PC-9 (cell line): ENCODE measurements around the gene LIPM. TPM values are rescaled to one million over a fixed set of nuclear protein-coding genes. Genes with fewer than 3 reads are reported as not detected.
"Not testable (repeated sequence)": the region's sequence is repeated elsewhere in the genome, so short reads cannot be mapped to it uniquely, and the experiment has no call there.

ENCODE experiments used
- BruUV-seq: library from RNA; stranded (reverse); fragments of 400-500 nt; replicated peaks from 2 replicates; lab custom pipeline; 2021; lab: Mats Ljungman, UMichigan
- CTCF ChIA-PET: fragments of 300-600 bp; sonication (Branson Sonifier 250); formaldehyde crosslinking; loops from one replicate; lab custom pipeline; 2022; ENCODE audit warnings: antibody characterized with exemption; lab: Charles Lee
- POLR2A ChIA-PET: fragments of 300-600 bp; sonication (Branson Sonifier 250); formaldehyde crosslinking; loops from one replicate; lab custom pipeline; 2022; ENCODE audit warnings: antibody characterized with exemption; ENCODE audit not compliant: unreplicated experiment; lab: Charles Lee
- DNase-seq, 2 experiments: peaks; one replicate each; pipeline versions ENCODE4 v3.0.0 to v3.0.0-alpha.2; 2015 to 2022; ENCODE audit warnings: mixed read lengths in 1 of 2
- H2AFZ ChIP-seq: fragments of 200-600 bp; sonication (generic); 2 replicates; pipeline ENCODE4 v1.8.1; 2017; ENCODE audit warnings: antibody characterized with exemption
- H3F3A ChIP-seq: fragments of 200-600 bp; sonication (generic); 2 replicates; pipeline ENCODE4 v1.8.1; 2017; ENCODE audit warnings: antibody characterized with exemption, mild to moderate bottlenecking, low read depth; ENCODE audit not compliant: insufficient read depth
- H3K27ac ChIP-seq: fragments of 200-600 bp; sonication (generic); 2 replicates; pipeline ENCODE4 v1.6.1; 2016; ENCODE audit warnings: mixed run types
- H3K27me3 ChIP-seq: fragments of 200-600 bp; sonication (generic); 2 replicates; pipeline ENCODE4 v1.6.1; 2016; ENCODE audit warnings: low read depth, mixed run types; ENCODE audit not compliant: insufficient read depth
- H3K36me3 ChIP-seq: fragments of 200-600 bp; sonication (generic); 2 replicates; pipeline ENCODE4 v1.6.1; 2016; ENCODE audit warnings: low read depth, mixed run types
- H3K4me1 ChIP-seq: fragments of 200-600 bp; sonication (generic); replicated peaks from 2 replicates; pipeline ENCODE4 v1.6.1; 2016; ENCODE audit warnings: mixed run types; ENCODE audit not compliant: insufficient read depth
- H3K4me2 ChIP-seq: fragments of 200-600 bp; sonication (generic); 2 replicates; pipeline ENCODE4 v1.6.1; 2017; ENCODE audit warnings: mixed run types
- H3K4me3 ChIP-seq: fragments of 200-600 bp; sonication (generic); 2 replicates; pipeline ENCODE4 v1.6.1; 2016; ENCODE audit warnings: mixed run types
- H3K79me2 ChIP-seq: fragments of 200-600 bp; sonication (generic); 2 replicates; pipeline ENCODE4 v1.6.1; 2017; ENCODE audit warnings: low read depth, mixed run types
- H3K9me2 ChIP-seq: fragments of 200-600 bp; sonication (generic); 2 replicates; pipeline ENCODE4 v1.8.1; 2017; ENCODE audit warnings: mild to moderate bottlenecking; ENCODE audit not compliant: insufficient read depth
- H3K9me3 ChIP-seq: fragments of 200-600 bp; sonication (generic); 2 replicates; pipeline ENCODE4 v1.8.1; 2016; ENCODE audit warnings: low read depth; ENCODE audit not compliant: insufficient read depth
- H4K20me1 ChIP-seq: fragments of 200-600 bp; sonication (generic); 2 replicates; pipeline ENCODE4 v1.8.1; 2017; ENCODE audit not compliant: insufficient read depth
- CTCF ChIP-seq: fragments of 200-600 bp; sonication (generic); conservative IDR thresholded peaks from 2 replicates; pipeline ENCODE4 v1.6.1; 2017; ENCODE audit warnings: mixed run types, antibody characterized with exemption, mild to moderate bottlenecking, moderate library complexity
- EZH2 ChIP-seq: fragments of 200-600 bp; sonication (generic); IDR thresholded peaks from 2 replicates; pipeline ENCODE4 v1.8.0; 2017; ENCODE audit warnings: antibody characterized with exemption, low read depth
- intact Hi-C: fragments of 100-400 bp; cut with micrococcal nuclease; formaldehyde crosslinking; loops from one replicate; pipeline ENCODE4 v1.10.0; 2022; ENCODE audit not compliant: unreplicated experiment
- total RNA-seq: library from RNA; stranded (reverse); gene quantifications from 2 replicates; pipeline ENCODE4 v1.2.3, GENCODE V29; 2021

The LIPM gene
- total RNA-seq, 1 experiment from 2014 or later: not detected

- Histone ChIP-seq H3K27me3 (no peaks in the 10 kb centered on the region), H3K9me3 (no peaks in the 10 kb centered on the region), H3K4me2 (no peak overlapping the region), H3K79me2 (no peaks in the 10 kb centered on the region), H3K9me2 (no peaks in the 10 kb centered on the region), H4K20me1 (no peaks in the 10 kb centered on the region), H3K4me3 (no peak overlapping the region), H3F3A (no peaks in the 10 kb centered on the region), H3K27ac (no peak overlapping the region), H3K36me3 (no peaks in the 10 kb centered on the region), H2AFZ (no peak overlapping the region), H3K4me1 (no peaks in the 10 kb centered on the region)
- intact Hi-C loops: loop anchor here (1.0 to 10.0 kb wide), 6 partner anchors 29 to 377 kb away; partner anchors contain the start of genes FAS and STAMBPL1
- TF ChIP-seq CTCF (no peak; the same call in 1 of the 2 replicates), EZH2 (no peak)
- no TSS peak for BruUV-seq
- DNase-seq: no peak
- POLR2A ChIA-PET: no interaction called here
- CTCF ChIA-PET: interaction anchor here (1.4 to 4.1 kb wide), 2 partner anchors 29 to 98 kb away, joined by 9 to 57 read pairs; no protein-coding TSS in a partner anchor
These were observed 33.3 kb downstream of the LIPM start for GRCh38 chr10:88835910-88836221.

GRCh38 chr10:88837632-88838031 is 35.1 kb downstream of the LIPM start:
- intact Hi-C loops: loop anchor here (5.0 to 10.0 kb wide), 3 partner anchors 45 to 273 kb away; partner anchors contain the start of genes FAS and STAMBPL1
- H3K4me3 ChIP-seq, H3K36me3 ChIP-seq, DNase-seq, H3K27me3 ChIP-seq, BruUV-seq, H3F3A ChIP-seq, H3K79me2 ChIP-seq, H3K9me2 ChIP-seq, H3K9me3 ChIP-seq, H3K4me1 ChIP-seq, H3K4me2 ChIP-seq, H4K20me1 ChIP-seq, H2AFZ ChIP-seq, H3K27ac ChIP-seq, POLR2A ChIA-PET: not testable (repeated sequence)
- CTCF ChIA-PET: interaction anchor here (0.6 to 4.1 kb wide), 3 partner anchors 48 to 98 kb away, joined by 3 to 57 read pairs (median 3); no protein-coding TSS in a partner anchor

- H3K27ac ChIP-seq: no peak overlapping the region
- no peak overlapping the region for H2AFZ ChIP-seq
- TF ChIP-seq EZH2 (no peak), CTCF (no peak)
- ChIA-PET POLR2A (no interaction called here), CTCF (no interaction called here)
- no peaks in the 10 kb centered on the region for H3K9me3 ChIP-seq
- no peak overlapping the region for H3K4me2 ChIP-seq
- H3K36me3 ChIP-seq: no peaks in the 10 kb centered on the region
- BruUV-seq: no TSS peak
- H3K79me2 ChIP-seq: no peaks in the 10 kb centered on the region
- H3K4me3 ChIP-seq: no peak overlapping the region
- DNase-seq: no peak
- H4K20me1 ChIP-seq: no peaks in the 10 kb centered on the region
- no peaks in the 10 kb centered on the region for H3K4me1 ChIP-seq
- intact Hi-C loops: loop anchor here (5.0 to 10.0 kb wide), 3 partner anchors 43 to 274 kb away; partner anchors contain the start of genes FAS and STAMBPL1
- no peaks in the 10 kb centered on the region for H3K27me3 ChIP-seq
- H3K9me2 ChIP-seq: no peaks in the 10 kb centered on the region
- H3F3A ChIP-seq: no peaks in the 10 kb centered on the region
These were observed 36.3 kb downstream of the LIPM start for GRCh38 chr10:88838766-88839350.
